Loucy (cell line): Measurements from ENCODE around the gene WDR54.
"Not testable (repeated sequence)": the region's sequence is repeated elsewhere in the genome, so short reads cannot be mapped to it uniquely, and the experiment has no call there.

Experiments used
- H2AFZ ChIP-seq: fragments of 200-600 bp; sonication (generic); 2 replicates; pipeline ENCODE4 v1.6.0; 2016; ENCODE audit warnings: antibody characterized with exemption, mild to moderate bottlenecking, low read length, moderate library complexity
- H3F3A ChIP-seq: fragments of 200-600 bp; 2 replicates; pipeline ENCODE4 v1.6.0; 2016; ENCODE audit warnings: antibody characterized with exemption, low read depth, mild to moderate bottlenecking
- H3K27me3 ChIP-seq: fragments of 200-600 bp; sonication (generic); 2 replicates; pipeline ENCODE4 v1.6.1; 2014; ENCODE audit warnings: low read length, mild to moderate bottlenecking; ENCODE audit not compliant: insufficient read depth, poor library complexity, severe bottlenecking
- H3K36me3 ChIP-seq: fragments of 200-600 bp; sonication (generic); 2 replicates; pipeline ENCODE4 v1.6.1; 2016; ENCODE audit warnings: low read length; ENCODE audit not compliant: insufficient read depth
- H3K4me1 ChIP-seq: fragments of 200-600 bp; sonication (generic); 2 replicates; pipeline ENCODE4 v1.5.1; 2014; ENCODE audit warnings: low read length, mild to moderate bottlenecking; ENCODE audit not compliant: insufficient read depth, poor library complexity, severe bottlenecking
- H3K4me2 ChIP-seq: fragments of 200-600 bp; sonication (generic); 2 replicates; pipeline ENCODE4 v1.6.0; 2014; ENCODE audit warnings: antibody characterized with exemption, low read length, low read depth, mild to moderate bottlenecking; ENCODE audit not compliant: poor library complexity, severe bottlenecking
- H3K4me3 ChIP-seq: fragments of 200-600 bp; sonication (generic); 2 replicates; pipeline ENCODE4 v1.5.1; 2014; ENCODE audit warnings: low read length, mild to moderate bottlenecking, mixed read lengths; ENCODE audit not compliant: poor library complexity, severe bottlenecking
- H3K79me2 ChIP-seq: fragments of 200-600 bp; sonication (generic); 2 replicates; pipeline ENCODE4 v1.6.1; 2014; ENCODE audit warnings: low read length; ENCODE audit not compliant: insufficient read depth
- H3K9ac ChIP-seq: fragments of 200-600 bp; sonication (generic); 2 replicates; pipeline ENCODE4 v1.6.0; 2014; ENCODE audit warnings: mild to moderate bottlenecking, low read depth, low read length, moderate library complexity; ENCODE audit not compliant: poor library complexity, severe bottlenecking
- H3K9me2 ChIP-seq: fragments of 200-600 bp; sonication (generic); replicated peaks from 2 replicates; pipeline ENCODE4 v1.6.1; 2016; ENCODE audit warnings: low read depth, low read length, mixed read lengths
- H3K9me3 ChIP-seq: fragments of 200-600 bp; sonication (generic); 2 replicates; pipeline ENCODE4 v1.6.1; 2014; ENCODE audit warnings: mild to moderate bottlenecking, antibody characterized with exemption, low read length, low read depth; ENCODE audit not compliant: insufficient read depth
- H4K20me1 ChIP-seq: fragments of 200-600 bp; sonication (generic); 2 replicates; pipeline ENCODE4 v1.6.0; 2014; ENCODE audit warnings: antibody characterized with exemption, low read length, mild to moderate bottlenecking; ENCODE audit not compliant: insufficient read depth, poor library complexity, severe bottlenecking
- EZH2phosphoT487 ChIP-seq: fragments of 200-600 bp; IDR thresholded peaks from 2 replicates; pipeline ENCODE4 v1.6.1; 2018; ENCODE audit warnings: antibody characterized with exemption, mild to moderate bottlenecking, moderate library complexity, borderline replicate concordance
- TF ChIP-seq, protein P1 (sequence below): fragments of 200-600 bp; sonication (generic); conservative IDR thresholded peaks from 2 replicates; pipeline ENCODE4 v1.5.1; 2014; ENCODE audit warnings: mild to moderate bottlenecking, antibody characterized with exemption, low read length

WDR54 gene

DNA sequence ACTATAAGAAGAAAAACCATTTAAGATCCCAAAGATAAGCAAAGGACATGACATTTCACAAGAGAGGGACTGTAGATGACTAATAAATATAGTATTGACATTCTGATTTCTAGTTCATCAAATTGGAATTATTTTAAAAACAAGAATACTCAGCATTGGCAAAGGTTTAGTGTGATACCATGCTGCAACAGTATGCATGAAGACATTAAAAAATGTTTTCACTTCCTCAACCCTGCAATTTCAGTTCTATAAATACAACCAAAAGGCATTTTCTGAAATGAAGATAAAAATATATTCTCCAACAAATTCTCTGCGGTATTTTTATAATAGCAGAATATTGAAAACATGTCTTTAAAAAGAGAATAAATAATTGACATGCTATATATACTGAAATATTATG, 2.2 kb upstream of the WDR54 start:
- no peak overlapping the region for H3K9ac ChIP-seq
- H3F3A ChIP-seq, result no peaks in the 10 kb centered on the region
- TF ChIP-seq EZH2phosphoT487, result no peak
- TF ChIP-seq, protein P1, sequence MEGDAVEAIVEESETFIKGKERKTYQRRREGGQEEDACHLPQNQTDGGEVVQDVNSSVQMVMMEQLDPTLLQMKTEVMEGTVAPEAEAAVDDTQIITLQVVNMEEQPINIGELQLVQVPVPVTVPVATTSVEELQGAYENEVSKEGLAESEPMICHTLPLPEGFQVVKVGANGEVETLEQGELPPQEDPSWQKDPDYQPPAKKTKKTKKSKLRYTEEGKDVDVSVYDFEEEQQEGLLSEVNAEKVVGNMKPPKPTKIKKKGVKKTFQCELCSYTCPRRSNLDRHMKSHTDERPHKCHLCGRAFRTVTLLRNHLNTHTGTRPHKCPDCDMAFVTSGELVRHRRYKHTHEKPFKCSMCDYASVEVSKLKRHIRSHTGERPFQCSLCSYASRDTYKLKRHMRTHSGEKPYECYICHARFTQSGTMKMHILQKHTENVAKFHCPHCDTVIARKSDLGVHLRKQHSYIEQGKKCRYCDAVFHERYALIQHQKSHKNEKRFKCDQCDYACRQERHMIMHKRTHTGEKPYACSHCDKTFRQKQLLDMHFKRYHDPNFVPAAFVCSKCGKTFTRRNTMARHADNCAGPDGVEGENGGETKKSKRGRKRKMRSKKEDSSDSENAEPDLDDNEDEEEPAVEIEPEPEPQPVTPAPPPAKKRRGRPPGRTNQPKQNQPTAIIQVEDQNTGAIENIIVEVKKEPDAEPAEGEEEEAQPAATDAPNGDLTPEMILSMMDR, result no peak
- H3K4me3 ChIP-seq, result no peak overlapping the region
- H2AFZ ChIP-seq, result no peak overlapping the region
- H3K27me3 ChIP-seq, result no peaks in the 10 kb centered on the region
- H3K9me3 ChIP-seq, result no peaks in the 10 kb centered on the region
- peaks cover 14% of the 10 kb centered on the region; the same call in 1 of the 2 replicates for H3K79me2 ChIP-seq
- H3K4me2 ChIP-seq, result no peak overlapping the region
- no peaks in the 10 kb centered on the region for H3K9me2 ChIP-seq
- H3K36me3 ChIP-seq, result no peaks in the 10 kb centered on the region
- peaks cover 22% of the 10 kb centered on the region for H3K4me1 ChIP-seq
- no peaks in the 10 kb centered on the region for H4K20me1 ChIP-seq

DNA sequence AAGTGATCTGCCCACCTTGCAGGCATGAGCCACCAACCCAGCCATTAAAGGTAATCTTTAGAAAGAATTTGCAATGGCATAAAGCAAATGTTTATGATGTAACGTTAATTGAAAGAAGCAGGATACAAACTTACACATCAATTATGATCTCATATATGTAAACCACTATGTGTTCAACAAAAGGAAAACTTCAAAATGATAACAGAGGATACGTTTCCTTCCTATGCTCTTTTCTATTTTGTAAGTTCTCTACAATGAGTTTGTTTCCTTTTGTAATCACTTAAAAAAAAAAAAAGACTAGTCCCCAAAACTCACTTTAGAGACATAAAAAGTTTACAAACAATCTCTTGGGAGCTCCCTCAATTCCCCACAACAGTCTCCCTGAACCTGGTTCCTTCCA, 1.5 kb upstream of the WDR54 start:
- H3K4me3 ChIP-seq, result no peak overlapping the region
- H3K9me2 ChIP-seq, result no peaks in the 10 kb centered on the region
- TF ChIP-seq, protein P1, result no peak
- no peak for TF ChIP-seq EZH2phosphoT487

DNA sequence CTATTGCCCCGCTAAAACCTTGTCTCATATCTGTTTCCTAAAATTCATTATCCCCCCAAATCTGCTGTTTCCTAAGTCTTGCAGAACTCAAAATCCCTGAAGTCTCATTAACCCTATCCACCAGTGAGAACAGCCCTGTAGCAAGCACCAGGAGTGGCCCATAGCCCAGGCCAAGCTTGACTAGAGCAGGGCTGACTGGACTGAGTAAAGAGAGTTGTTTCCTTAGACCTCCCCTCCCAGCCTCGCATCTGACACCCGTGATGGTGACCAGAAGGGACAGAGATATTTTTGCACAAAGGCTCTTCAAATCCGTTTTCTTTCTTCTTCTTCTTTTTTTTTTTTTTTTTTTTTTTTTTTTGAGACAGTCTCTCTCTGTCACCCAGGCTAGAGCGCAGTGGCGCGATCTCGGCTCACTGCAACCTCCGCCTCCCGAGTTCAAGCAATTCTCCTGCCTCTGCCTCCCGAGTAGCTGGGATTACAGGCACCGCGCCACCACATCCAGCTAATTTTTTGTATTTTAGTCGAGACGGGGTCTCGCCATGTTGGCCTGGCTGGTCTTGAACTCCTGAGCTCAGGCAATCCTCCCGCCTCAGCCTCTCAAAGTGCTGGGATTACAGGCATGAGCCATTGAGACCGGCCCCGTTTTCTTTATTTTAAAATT, 957 bp upstream of the WDR54 start:
- not testable (repeated sequence) for H4K20me1 ChIP-seq, H3K27me3 ChIP-seq, H3F3A ChIP-seq, H3K9me2 ChIP-seq, H3K9me3 ChIP-seq, H3K36me3 ChIP-seq
- Histone ChIP-seq H3K4me3 (peak overlapping the region; percentile 99), H2AFZ (0 out of 2 replicates have a peak overlapping the region, but pooled peaks have one; percentile 99), H3K4me2 (peak overlapping the region; percentile 94), H3K4me1 (peaks cover 22% of the 10 kb centered on the region), H3K79me2 (peaks cover 14% of the 10 kb centered on the region; the same call in 1 of the 2 replicates), H3K9ac (peak overlapping the region; percentile 80)

More for the DNA sequence above, 1.5 kb upstream of the WDR54 start:
- H3K9me3 ChIP-seq, result no peaks in the 10 kb centered on the region
- peaks cover 2% of the 10 kb centered on the region; the same call in 1 of the 2 replicates for H3K36me3 ChIP-seq
- H3F3A ChIP-seq, result no peaks in the 10 kb centered on the region
- H3K4me2 ChIP-seq, result peak overlapping the region; percentile 94
- no peaks in the 10 kb centered on the region for H3K27me3 ChIP-seq
- H2AFZ ChIP-seq, result no peak overlapping the region
- peaks cover 22% of the 10 kb centered on the region for H3K4me1 ChIP-seq
- H3K79me2 ChIP-seq, result peaks cover 14% of the 10 kb centered on the region; the same call in 1 of the 2 replicates
- no peak overlapping the region for H3K9ac ChIP-seq
- no peaks in the 10 kb centered on the region for H4K20me1 ChIP-seq
